Heart left ventricle (tissue), 16 donors: ENCODE results near the gene VWA8. TPM values are rescaled to one million over a fixed set of nuclear protein-coding genes. Genes with fewer than 3 reads are reported as not detected.
"Not testable (repeated sequence)": the region's sequence is repeated elsewhere in the genome, so short reads cannot be mapped to it uniquely, and the experiment has no call there.

Experiments
- ATAC-seq, 4 donors: fragments of 200-7000 bp; cut with Tn5 transposase; one replicate each; pipeline ENCODE4 v1.9.1; 2020 to 2022; ENCODE audit warnings: moderate library complexity in 4 of 4, mild to moderate bottlenecking in 3 of 4, moderate number of reproducible peaks in 1 of 4
- DNase-seq, 5 donors: peaks; one replicate each; pipeline ENCODE4 v3.0.0-alpha.2; 2020
- H3K27ac ChIP-seq, 12 donors: fragments of 200-600 bp; sonication (generic) in 4 of 12; one replicate each; pipeline versions ENCODE4 v1.5.0 to v1.8.0; 2016 to 2022; ENCODE audit warnings: mild to moderate bottlenecking in 2 of 12
- H3K27me3 ChIP-seq, 9 donors: fragments of 200-600 bp; sonication (generic) in 2 of 9; one replicate each; pipeline versions ENCODE4 v1.5.1 to v1.8.0; 2016 to 2022; ENCODE audit warnings: mild to moderate bottlenecking in 3 of 9
- H3K36me3 ChIP-seq, 9 donors: fragments of 200-600 bp; sonication (generic) in 2 of 9; one replicate each; pipeline versions ENCODE4 v1.5.0 to v1.8.0; 2018 to 2022; ENCODE audit warnings: mild to moderate bottlenecking in 2 of 9
- H3K4me1 ChIP-seq, 12 donors: fragments of 200-600 bp; sonication (generic) in 4 of 12; one replicate each; pipeline versions ENCODE4 v1.5.0 to v1.8.0; 2016 to 2022; ENCODE audit warnings: mild to moderate bottlenecking in 3 of 12
- H3K4me3 ChIP-seq, 12 donors: fragments of 200-600 bp; sonication (generic) in 4 of 12; one replicate each; pipeline versions ENCODE4 v1.5.0 to v1.8.0; 2017 to 2022; ENCODE audit warnings: mild to moderate bottlenecking in 9 of 12, moderate library complexity in 4 of 12
- H3K9me3 ChIP-seq, 12 donors: fragments of 200-600 bp; sonication (generic) in 4 of 12; one replicate each; pipeline versions ENCODE4 v1.5.0 to v1.8.0; 2016 to 2022; ENCODE audit warnings: mild to moderate bottlenecking in 1 of 12
- CTCF ChIP-seq, 12 donors: fragments of 200-600 bp; sonication (generic) in 4 of 12; IDR thresholded peaks; one replicate each; pipeline versions ENCODE4 v1.5.0 to v1.8.0; 2018 to 2022; ENCODE audit warnings: antibody characterized with exemption in 12 of 12, mild to moderate bottlenecking in 5 of 12
- POLR2A ChIP-seq, 2 donors: fragments of 450-650 bp; IDR thresholded peaks; one replicate each; pipeline ENCODE4 v1.6.1; 2017; ENCODE audit warnings: antibody characterized with exemption in 2 of 2, mild to moderate bottlenecking in 2 of 2, moderate library complexity in 2 of 2
- WGBS, 4 donors: extraction: QIAGEN DNeasy Blood & Tissue Kit in 2 of 4; methylation state at CpG; one replicate each; pipeline versions ENCODE4 v1.1.5 to v1.1.7; 2013 to 2018; 5-methylcytosine and 5-hydroxymethylcytosine counted together
- intact Hi-C, 10 donors: fragments of 100-400 bp; cut with DNase I; formaldehyde crosslinking; loops; one replicate each; pipeline versions ENCODE4 v1.11.1 to v1.14.2; 2022
- polyA plus RNA-seq, 2 donors: library from polyadenylated mRNA; stranded (reverse); fragments of 200-250 nt; gene quantifications; one replicate each; pipeline ENCODE4 v1.2.3, GENCODE V29; 2013
- total RNA-seq, 9 donors: library from RNA; depleted of rRNA in 2 of 9; stranded (reverse); fragments of >200 nt in 2 of 9; fragmentation: NEBNext Ultra II Directional in 3 of 9; extraction: Animal tissue kit (Norgen Biotek cat#: 25700) in 3 of 9; gene quantifications; one replicate each; pipeline versions ENCODE4 v1.1.0 to v1.2.4, GENCODE V29; 2016 to 2023
- donor health status: ischemic (EF 13 %, LVEDD 7.1; RV severe dilation, severe dysfunction).
- donor health status: healthy with polysubstance abuse.
- donor health status: DM: no; HTN: yes; CAD: no.
- donor health status: DM: no; HTN: no; CAD: no.
- donor health status: ischemic (EF 25% LVEDD 6.9; RV normal size, moderate dysfunction).
- donor health status: ischemic (EF 25% LVEDD 5.7; RV mildly dilated, moderate dysfunction).
- donor health status: healthy.
- donor health status: DM: yes; HTN: yes; CAD: no.
- donor health status: ischemic (EF 35%, LVEDD 5.7; RV mildly dilated, moderate dysfunction).
- donor health status: nonischemic (EF 11% LVEDD 7.7; RV severe dilation, severe dysfunction).
- donor health status: DM: yes; HTN: yes; CAD: no.
- donor health status: PGD.
- donor health status: ischemic (EF 29% LVEDD 5.4; RV normal size, mild dysfunction).
- donor health status: nonischemic (EF 23%, LVEDD 6.1; RV moderate dilation, normal function).

VWA8 gene
- total and polyA plus RNA-seq, 11 donors, result 12.1 to 64.1 (median 41.8) TPM

- TF ChIP-seq POLR2A (IDR thresholded peaks at IDR 0.05), result no peak
- no peak for TF ChIP-seq CTCF (IDR thresholded peaks at IDR 0.05)
- Histone ChIP-seq H3K27ac (no peak overlapping the region), H3K27me3 (no peaks in the 10 kb centered on the region), H3K36me3 (peaks cover 0 to 14% (median 7%) of the 10 kb centered on the region in 9 donors), H3K4me1 (peaks cover 0 to 29% (median 11%) of the 10 kb centered on the region in 12 donors), H3K9me3 (no peaks in the 10 kb centered on the region), H3K4me3 (no peak overlapping the region)
- DNase-seq (no peak), ATAC-seq (no peak)
- WGBS, 4 donors, result 66 to 76% (median 72%) methylated on average over 3 of the region's 3 CpGs
- intact Hi-C loops, result no loop called here
Observed at GRCh38 chr13:41952749-41953148, 8.2 kb downstream of the VWA8 start.

GRCh38 chr13:41949104-41949503, 11.8 kb downstream of the VWA8 start:
- H3K4me3 ChIP-seq, H3K27me3 ChIP-seq, H3K27ac ChIP-seq, intact Hi-C loops, DNase-seq, ATAC-seq: not testable (repeated sequence)
- peaks cover 0 to 32% (median 7%) of the 10 kb centered on the region in 9 donors for H3K36me3 ChIP-seq
- WGBS, 4 donors, result 76 to 90% (median 78%) methylated on average over 1 of the region's 1 CpG
- H3K4me1 ChIP-seq, result peaks cover 0 to 18% (median 5%) of the 10 kb centered on the region in 12 donors
- peaks cover 0 to 28% (median 12%) of the 10 kb centered on the region in 12 donors for H3K9me3 ChIP-seq

- Histone ChIP-seq H3K27me3 (no peaks in the 10 kb centered on the region), H3K27ac (no peak overlapping the region), H3K36me3 (peaks cover 0 to 32% (median 7%) of the 10 kb centered on the region in 9 donors), H3K4me3 (no peak overlapping the region), H3K4me1 (peaks cover 0 to 18% (median 9%) of the 10 kb centered on the region in 12 donors), H3K9me3 (peaks cover 0 to 28% (median 12%) of the 10 kb centered on the region in 12 donors)
- DNase-seq (no peak), ATAC-seq (no peak)
- TF ChIP-seq POLR2A (IDR thresholded peaks at IDR 0.05), result no peak
- TF ChIP-seq CTCF (IDR thresholded peaks at IDR 0.05), result no peak
- intact Hi-C loops, result no loop called here
Observed at GRCh38 chr13:41945926-41946325, 15.0 kb downstream of the VWA8 start.

DNA sequence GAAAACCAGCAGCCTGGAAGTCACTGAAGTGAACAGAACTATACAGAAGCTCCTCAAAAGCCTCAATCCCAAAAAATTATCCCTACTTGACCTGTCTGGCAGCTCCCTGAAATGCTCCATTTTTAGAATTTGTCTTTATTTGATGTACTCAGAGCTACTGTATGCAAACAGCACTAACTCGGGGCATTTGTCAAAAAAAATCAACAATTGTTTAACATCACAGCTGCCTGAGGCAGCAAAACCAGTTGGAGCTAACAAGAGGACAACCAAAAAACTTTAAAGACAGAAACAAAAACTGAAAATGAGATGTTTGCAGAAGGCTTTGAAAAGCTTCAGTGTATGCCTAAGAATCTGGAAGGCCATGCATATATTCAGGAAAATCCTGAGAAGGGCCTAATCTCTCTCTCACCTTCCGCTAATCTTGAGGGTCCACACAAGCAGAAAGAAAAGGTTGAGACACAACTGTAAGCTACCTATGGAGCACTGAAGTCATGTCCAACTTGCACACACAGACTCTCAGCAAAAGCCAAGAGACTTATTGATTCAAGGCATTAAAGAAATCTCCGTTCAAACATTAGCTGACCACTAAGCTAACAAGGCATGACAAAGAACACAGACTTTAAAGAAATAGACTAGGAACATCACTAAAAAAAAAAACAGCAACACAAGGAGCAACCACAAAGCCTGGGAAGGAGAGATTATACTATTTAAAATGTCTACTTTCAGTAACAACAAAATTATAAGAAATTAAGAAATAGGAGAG, 16.1 kb downstream of the VWA8 start:
- H3K27me3 ChIP-seq, result no peaks in the 10 kb centered on the region
- no peak overlapping the region for H3K27ac ChIP-seq
- H3K9me3 ChIP-seq, result peaks cover 0 to 28% (median 12%) of the 10 kb centered on the region in 12 donors
- intact Hi-C loops, result no loop called here
- H3K36me3 ChIP-seq, result peaks cover 0 to 32% (median 7%) of the 10 kb centered on the region in 9 donors
- H3K4me1 ChIP-seq, result peaks cover 0 to 29% (median 9%) of the 10 kb centered on the region in 12 donors
- DNase-seq (no peak), ATAC-seq (no peak)
- TF ChIP-seq CTCF (IDR thresholded peaks at IDR 0.05) (no peak), POLR2A (IDR thresholded peaks at IDR 0.05) (no peak)
- WGBS, 4 donors, result 91 to 96% (median 94%) methylated on average over 3 of the region's 3 CpGs
- no peak overlapping the region for H3K4me3 ChIP-seq
